Measurements from ENCODE around the gene MAGEF1. TPM values are rescaled to one million over a fixed set of nuclear protein-coding genes. Genes with fewer than 3 reads are reported as not detected.

MAGEF1 gene
- total and polyA plus RNA-seq, 9 of the 15 experiments (the other 6 are each of a cell fraction or from before 2014, with no cell fraction given), result 1.5 to 39.1 (median 19.8) TPM

GRCh38 chr3:184711493-184712247, at the start of gene MAGEF1 (continued):
- TF ChIP-seq THRA (IDR thresholded peaks at IDR 0.05) (no peak), SAP30 (IDR thresholded peaks at IDR 0.05; ENCODE audit: borderline replicate concordance, insufficient read depth, low read depth, low read length, poor library complexity, severe bottlenecking) (no peak), RUNX1 (IDR thresholded peaks at IDR 0.05; ENCODE audit: low read depth) (no peak), MTA3 (IDR thresholded peaks at IDR 0.05; ENCODE audit: borderline replicate concordance) (peak; percentile 70; the same call in 1 of the 2 replicates), ZNF24 (IDR thresholded peaks at IDR 0.05) (0 out of 2 replicates have a peak, but pooled peaks have one; percentile 53), ZNF583 (CRISPR knock-in tag; IDR thresholded peaks at IDR 0.05) (0 out of 2 replicates have a peak, but pooled peaks have one; percentile 19), NR2C2 (CRISPR knock-in tag; IDR thresholded peaks at IDR 0.05) (no peak), NR2C2 (tag; IDR thresholded peaks at IDR 0.05) (peak; percentile 45; the same call in 1 of the 2 replicates), GATA2 (CRISPR knock-in tag; IDR thresholded peaks at IDR 0.05) (no peak), CC2D1A (IDR thresholded peaks at IDR 0.05) (no peak), HDGF (IDR thresholded peaks at IDR 0.05) (no peak), ZBTB49 (CRISPR knock-in tag; IDR thresholded peaks at IDR 0.05; ENCODE audit: borderline replicate concordance) (no peak), ETV5 (CRISPR knock-in tag; IDR thresholded peaks at IDR 0.05; ENCODE audit: low read depth) (peak; percentile 74), ARID1B (IDR thresholded peaks at IDR 0.05) (no peak)
- TF ChIP-seq, protein P1, sequence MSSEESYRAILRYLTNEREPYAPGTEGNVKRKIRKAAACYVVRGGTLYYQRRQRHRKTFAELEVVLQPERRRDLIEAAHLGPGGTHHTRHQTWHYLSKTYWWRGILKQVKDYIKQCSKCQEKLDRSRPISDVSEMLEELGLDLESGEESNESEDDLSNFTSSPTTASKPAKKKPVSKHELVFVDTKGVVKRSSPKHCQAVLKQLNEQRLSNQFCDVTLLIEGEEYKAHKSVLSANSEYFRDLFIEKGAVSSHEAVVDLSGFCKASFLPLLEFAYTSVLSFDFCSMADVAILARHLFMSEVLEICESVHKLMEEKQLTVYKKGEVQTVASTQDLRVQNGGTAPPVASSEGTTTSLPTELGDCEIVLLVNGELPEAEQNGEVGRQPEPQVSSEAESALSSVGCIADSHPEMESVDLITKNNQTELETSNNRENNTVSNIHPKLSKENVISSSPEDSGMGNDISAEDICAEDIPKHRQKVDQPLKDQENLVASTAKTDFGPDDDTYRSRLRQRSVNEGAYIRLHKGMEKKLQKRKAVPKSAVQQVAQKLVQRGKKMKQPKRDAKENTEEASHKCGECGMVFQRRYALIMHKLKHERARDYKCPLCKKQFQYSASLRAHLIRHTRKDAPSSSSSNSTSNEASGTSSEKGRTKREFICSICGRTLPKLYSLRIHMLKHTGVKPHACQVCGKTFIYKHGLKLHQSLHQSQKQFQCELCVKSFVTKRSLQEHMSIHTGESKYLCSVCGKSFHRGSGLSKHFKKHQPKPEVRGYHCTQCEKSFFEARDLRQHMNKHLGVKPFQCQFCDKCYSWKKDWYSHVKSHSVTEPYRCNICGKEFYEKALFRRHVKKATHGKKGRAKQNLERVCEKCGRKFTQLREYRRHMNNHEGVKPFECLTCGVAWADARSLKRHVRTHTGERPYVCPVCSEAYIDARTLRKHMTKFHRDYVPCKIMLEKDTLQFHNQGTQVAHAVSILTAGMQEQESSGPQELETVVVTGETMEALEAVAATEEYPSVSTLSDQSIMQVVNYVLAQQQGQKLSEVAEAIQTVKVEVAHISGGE (CRISPR knock-in tag; IDR thresholded peaks at IDR 0.05), result peak; percentile 85 to 98 (median 92); a peak in 5 of 6 replicates
